ENCODE data around the gene SMC1B.

- TF ChIP-seq CTCF (IDR thresholded peaks at IDR 0.05) (no peak), RAD21 (conservative IDR thresholded peaks at IDR 0.05 in 1 of 2, IDR thresholded peaks at IDR 0.05 in 1 of 2) (no peak), RFX5 (IDR thresholded peaks at IDR 0.05) (no peak), FOSB (CRISPR knock-in tag; IDR thresholded peaks at IDR 0.05) (no peak), CHD2 (IDR thresholded peaks at IDR 0.05; ENCODE audit: low read length, partially characterized antibody) (no peak), POLR2A (IDR thresholded peaks at IDR 0.05; ENCODE audit: low read length) (no peak), KDM1A (IDR thresholded peaks at IDR 0.05; ENCODE audit: low read depth) (no peak)
Measured at GRCh38 chr22:45453764-45454163, 40.4 kb upstream of the SMC1B start.

Measured in A549 (cell line).